ENCODE data around the gene WFIKKN1.

Gene WFIKKN1

GRCh38 chr16:658679-659571, 28.1 kb downstream of the WFIKKN1 start:
- DNase-seq, result no peak

- no peak for DNase-seq
Measured at GRCh38 chr16:659618-660017, 28.8 kb downstream of the WFIKKN1 start.

GRCh38 chr16:660132-660458, 29.3 kb downstream of the WFIKKN1 start:
- no peak for DNase-seq

- peak; percentile 92 to 97 (median 96) for DNase-seq
Measured at GRCh38 chr16:660459-661183, 29.8 kb downstream of the WFIKKN1 start.

GRCh38 chr16:661184-661821, 30.5 kb downstream of the WFIKKN1 start:
- DNase-seq, result no peak

GRCh38 chr16:662095-662494, 31.3 kb downstream of the WFIKKN1 start:
- DNase-seq, result no peak

- no peak for DNase-seq
Measured at GRCh38 chr16:662597-662996, 31.8 kb downstream of the WFIKKN1 start.

- no peak for DNase-seq
Measured at GRCh38 chr16:666572-666971, 35.8 kb downstream of the WFIKKN1 start.

- no peak for DNase-seq
Measured at GRCh38 chr16:667113-667779, 36.5 kb downstream of the WFIKKN1 start.

- DNase-seq, result peak; percentile 96 to 99 (median 99)
Measured at GRCh38 chr16:667780-668518, 37.2 kb downstream of the WFIKKN1 start, which contains the start of gene RHOT2. TSS of gene RHOT2 (plus strand) at chr16:668132. CDS start at chr16:668200, 68 bp downstream.

- peak in 2 of 3 donors; percentile 5 to 33 for DNase-seq
Measured at GRCh38 chr16:668519-669171, 37.9 kb downstream of the WFIKKN1 start.

GRCh38 chr16:669666-670065, 38.9 kb downstream of the WFIKKN1 start:
- DNase-seq, result no peak

- no peak for DNase-seq
Measured at GRCh38 chr16:670485-671352, 39.9 kb downstream of the WFIKKN1 start.

GRCh38 chr16:671353-672131, 40.8 kb downstream of the WFIKKN1 start:
- DNase-seq, result no peak

- no peak for DNase-seq
Measured at GRCh38 chr16:672371-672770, 41.6 kb downstream of the WFIKKN1 start.

GRCh38 chr16:672851-673250, 42.1 kb downstream of the WFIKKN1 start:
- DNase-seq, result no peak

- DNase-seq, result no peak
Measured at GRCh38 chr16:673399-673991, 42.7 kb downstream of the WFIKKN1 start.

GRCh38 chr16:674214-674881, 43.6 kb downstream of the WFIKKN1 start:
- DNase-seq, result no peak

Measured in suppressor macrophage treated with lipopolysaccharide for 1 hour (primary cell).